ENCODE measurements around the gene ODC1.
"Not testable (repeated sequence)": the region's sequence is repeated elsewhere in the genome, so short reads cannot be mapped to it uniquely, and the experiment has no call there.

The ODC1 gene

DNA sequence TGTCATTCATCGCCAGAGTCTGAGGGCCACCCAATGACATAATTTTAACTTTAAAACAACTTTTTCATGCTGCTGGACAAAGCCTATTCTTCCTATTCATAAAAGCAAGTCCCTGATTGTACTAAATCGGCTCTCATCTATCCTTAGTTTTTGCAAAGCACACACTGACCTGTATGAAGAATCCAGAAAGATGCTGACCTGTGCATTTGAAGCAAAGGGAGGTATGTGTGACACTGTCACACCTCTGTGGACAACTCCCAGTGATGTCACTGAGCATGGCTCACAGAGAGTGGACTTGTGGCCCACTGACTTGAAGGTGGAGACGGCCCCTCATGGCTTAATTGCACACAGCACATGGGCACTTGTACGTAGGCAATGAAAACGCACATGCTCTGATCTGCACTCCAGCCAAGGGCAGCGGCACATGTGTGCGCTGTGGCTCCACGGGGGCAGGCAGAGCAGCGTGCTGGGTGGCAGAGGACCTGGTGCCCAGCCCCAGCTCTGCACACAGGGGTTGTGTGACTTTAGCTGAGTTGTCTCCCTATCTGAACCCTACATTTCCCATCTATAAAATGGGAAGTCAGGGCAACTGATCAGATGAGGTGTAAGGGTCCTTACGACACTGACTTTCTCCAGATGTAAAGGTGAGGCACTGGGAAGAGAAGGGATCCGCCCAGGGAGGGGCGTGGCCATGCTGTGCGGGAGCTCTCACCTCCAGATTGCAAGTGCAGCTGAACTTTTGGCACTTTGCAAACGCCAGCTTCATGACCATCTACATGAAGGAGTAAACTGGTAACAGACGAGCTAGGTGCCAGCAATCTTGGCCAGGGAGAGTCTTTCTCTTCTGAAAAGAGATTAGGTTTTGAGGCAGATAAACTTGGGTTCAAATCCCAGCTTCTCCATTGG, 14.3 kb upstream of the ODC1 start:
- Histone ChIP-seq H3K9me3 (ENCODE audit: insufficient read depth, low read length, severe bottlenecking) (no peaks in the 10 kb centered on the region), H3K9ac (ENCODE audit: low read depth, low read length) (no peak overlapping the region), H3K27ac (ENCODE audit: low read length) (no peak overlapping the region), H3K4me2 (ENCODE audit: insufficient read depth, low read length) (no peak overlapping the region), H3K4me3 (ENCODE audit: low read depth in 1 of 2, low read length in 2 of 2) (no peak overlapping the region), H3K36me3 (ENCODE audit: insufficient read depth, low read length) (no peaks in the 10 kb centered on the region), H3K27me3 (ENCODE audit: insufficient read depth, low read length, poor library complexity) (no peaks in the 10 kb centered on the region), H3K4me1 (ENCODE audit: insufficient read depth, low read length) (0 out of 2 replicates have a peak, but pooled peaks cover 3% of the 10 kb centered on the region), H4K20me1 (ENCODE audit: insufficient read depth, low read length) (no peaks in the 10 kb centered on the region), H3K79me2 (ENCODE audit: insufficient read depth, low read length) (no peaks in the 10 kb centered on the region), H2AFZ (ENCODE audit: low read depth, low read length) (no peak overlapping the region)
- no peak for TF ChIP-seq EZH2 (IDR thresholded peaks at IDR 0.05; ENCODE audit: borderline replicate concordance, low read depth, low read length, severe bottlenecking)
- TF ChIP-seq, protein P1, sequence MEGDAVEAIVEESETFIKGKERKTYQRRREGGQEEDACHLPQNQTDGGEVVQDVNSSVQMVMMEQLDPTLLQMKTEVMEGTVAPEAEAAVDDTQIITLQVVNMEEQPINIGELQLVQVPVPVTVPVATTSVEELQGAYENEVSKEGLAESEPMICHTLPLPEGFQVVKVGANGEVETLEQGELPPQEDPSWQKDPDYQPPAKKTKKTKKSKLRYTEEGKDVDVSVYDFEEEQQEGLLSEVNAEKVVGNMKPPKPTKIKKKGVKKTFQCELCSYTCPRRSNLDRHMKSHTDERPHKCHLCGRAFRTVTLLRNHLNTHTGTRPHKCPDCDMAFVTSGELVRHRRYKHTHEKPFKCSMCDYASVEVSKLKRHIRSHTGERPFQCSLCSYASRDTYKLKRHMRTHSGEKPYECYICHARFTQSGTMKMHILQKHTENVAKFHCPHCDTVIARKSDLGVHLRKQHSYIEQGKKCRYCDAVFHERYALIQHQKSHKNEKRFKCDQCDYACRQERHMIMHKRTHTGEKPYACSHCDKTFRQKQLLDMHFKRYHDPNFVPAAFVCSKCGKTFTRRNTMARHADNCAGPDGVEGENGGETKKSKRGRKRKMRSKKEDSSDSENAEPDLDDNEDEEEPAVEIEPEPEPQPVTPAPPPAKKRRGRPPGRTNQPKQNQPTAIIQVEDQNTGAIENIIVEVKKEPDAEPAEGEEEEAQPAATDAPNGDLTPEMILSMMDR (IDR thresholded peaks at IDR 0.05; ENCODE audit: borderline replicate concordance, extremely low read depth, low read length, poor library complexity, severe bottlenecking), result no peak
- ATAC-seq (ENCODE audit: insufficient read depth, low read depth) (no peak), DNase-seq (no peak)

DNA sequence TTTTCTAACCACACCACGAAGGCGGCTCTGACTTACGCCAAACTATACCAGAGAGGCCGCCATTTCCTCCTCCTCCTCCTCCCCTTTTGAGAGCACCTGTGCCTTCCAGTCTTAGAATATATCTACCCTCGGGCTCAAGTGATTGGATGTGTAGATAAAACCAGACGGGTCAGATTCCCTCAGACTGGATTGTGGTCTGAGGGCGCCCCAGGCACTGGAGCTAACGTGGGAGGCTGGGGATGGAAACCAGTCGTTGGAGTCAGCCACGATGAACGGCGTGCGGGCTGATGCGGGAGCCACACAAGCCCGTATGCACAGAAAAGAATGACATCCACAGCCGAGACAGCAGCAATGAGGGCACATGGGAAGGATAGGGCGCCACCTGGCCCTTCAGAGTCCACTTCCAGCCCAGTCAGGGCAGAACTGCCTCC, 12.3 kb upstream of the ODC1 start:
- DNase-seq, result peak; percentile 25
- no peaks in the 10 kb centered on the region for H3K27me3 ChIP-seq (ENCODE audit: insufficient read depth, low read length, poor library complexity)
- no peaks in the 10 kb centered on the region for H3K9me3 ChIP-seq (ENCODE audit: insufficient read depth, low read length, severe bottlenecking)
- no peak overlapping the region for H3K27ac ChIP-seq (ENCODE audit: low read length)
- no peaks in the 10 kb centered on the region for H3K79me2 ChIP-seq (ENCODE audit: insufficient read depth, low read length)
- no peak overlapping the region for H3K4me2 ChIP-seq (ENCODE audit: insufficient read depth, low read length)
- no peak overlapping the region for H2AFZ ChIP-seq (ENCODE audit: low read depth, low read length)
- no peaks in the 10 kb centered on the region for H3K36me3 ChIP-seq (ENCODE audit: insufficient read depth, low read length)
- no peak for TF ChIP-seq EZH2 (IDR thresholded peaks at IDR 0.05; ENCODE audit: borderline replicate concordance, low read depth, low read length, severe bottlenecking)
- H3K4me3 ChIP-seq (ENCODE audit: low read depth in 1 of 2, low read length in 2 of 2), result no peak overlapping the region
- peak; percentile 68 for ATAC-seq (ENCODE audit: insufficient read depth, low read depth)
- no peaks in the 10 kb centered on the region for H4K20me1 ChIP-seq (ENCODE audit: insufficient read depth, low read length)
- H3K4me1 ChIP-seq (ENCODE audit: insufficient read depth, low read length), result 0 out of 2 replicates have a peak, but pooled peaks cover 3% of the 10 kb centered on the region
- H3K9ac ChIP-seq (ENCODE audit: low read depth, low read length), result no peak overlapping the region

DNA sequence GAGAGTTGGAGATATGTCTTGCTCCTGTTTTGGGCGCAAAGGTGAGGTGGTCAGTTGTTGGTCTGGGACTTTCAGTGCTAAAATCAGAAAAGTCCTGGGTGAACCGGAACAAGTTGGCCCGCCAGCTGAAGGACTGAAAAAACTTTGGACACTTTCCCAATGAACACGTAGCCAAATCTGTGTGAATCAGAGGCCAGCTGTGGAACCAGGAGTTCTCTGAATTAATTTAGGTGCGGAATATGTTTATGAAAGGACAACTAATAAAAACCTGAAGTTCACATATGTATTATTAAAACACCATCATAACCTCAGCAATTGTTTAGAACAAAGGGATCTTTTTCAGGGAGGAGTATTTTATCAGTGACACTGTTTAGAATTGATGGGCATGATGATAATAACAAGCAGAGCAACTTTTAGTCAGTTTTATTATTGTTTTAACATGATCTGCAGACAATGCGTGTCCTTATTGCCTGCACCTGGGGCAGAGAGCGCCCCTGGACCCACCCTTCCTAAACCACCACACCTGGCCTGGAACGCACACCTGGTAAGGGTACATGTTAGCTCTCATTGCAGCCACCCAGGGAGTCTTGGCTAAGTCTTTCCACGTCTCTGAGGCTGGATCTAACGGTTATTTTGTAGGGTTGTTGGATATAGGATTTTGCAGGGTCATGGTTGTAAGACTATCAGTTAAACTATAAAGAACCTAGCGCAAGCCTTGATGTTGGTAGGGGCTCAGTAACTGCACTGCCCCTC, 9.9 kb upstream of the ODC1 start:
- H2AFZ ChIP-seq (ENCODE audit: low read depth, low read length), result no peak overlapping the region
- DNase-seq (no peak), ATAC-seq (ENCODE audit: insufficient read depth, low read depth) (no peak)
- H3K4me1 ChIP-seq (ENCODE audit: insufficient read depth, low read length), result 0 out of 2 replicates have a peak, but pooled peaks cover 3% of the 10 kb centered on the region
- no peaks in the 10 kb centered on the region for H4K20me1 ChIP-seq (ENCODE audit: insufficient read depth, low read length)
- no peaks in the 10 kb centered on the region for H3K79me2 ChIP-seq (ENCODE audit: insufficient read depth, low read length)
- no peak overlapping the region for H3K9ac ChIP-seq (ENCODE audit: low read depth, low read length)
- no peaks in the 10 kb centered on the region for H3K9me3 ChIP-seq (ENCODE audit: insufficient read depth, low read length, severe bottlenecking)
- H3K27ac ChIP-seq (ENCODE audit: low read length), result no peak overlapping the region
- no peak overlapping the region for H3K4me2 ChIP-seq (ENCODE audit: insufficient read depth, low read length)
- no peaks in the 10 kb centered on the region for H3K27me3 ChIP-seq (ENCODE audit: insufficient read depth, low read length, poor library complexity)
- TF ChIP-seq, protein P1 (IDR thresholded peaks at IDR 0.05; ENCODE audit: borderline replicate concordance, extremely low read depth, low read length, poor library complexity, severe bottlenecking), result no peak
- no peak for TF ChIP-seq EZH2 (IDR thresholded peaks at IDR 0.05; ENCODE audit: borderline replicate concordance, low read depth, low read length, severe bottlenecking)
- no peak overlapping the region for H3K4me3 ChIP-seq (ENCODE audit: low read depth in 1 of 2, low read length in 2 of 2)
- no peaks in the 10 kb centered on the region for H3K36me3 ChIP-seq (ENCODE audit: insufficient read depth, low read length)

DNA sequence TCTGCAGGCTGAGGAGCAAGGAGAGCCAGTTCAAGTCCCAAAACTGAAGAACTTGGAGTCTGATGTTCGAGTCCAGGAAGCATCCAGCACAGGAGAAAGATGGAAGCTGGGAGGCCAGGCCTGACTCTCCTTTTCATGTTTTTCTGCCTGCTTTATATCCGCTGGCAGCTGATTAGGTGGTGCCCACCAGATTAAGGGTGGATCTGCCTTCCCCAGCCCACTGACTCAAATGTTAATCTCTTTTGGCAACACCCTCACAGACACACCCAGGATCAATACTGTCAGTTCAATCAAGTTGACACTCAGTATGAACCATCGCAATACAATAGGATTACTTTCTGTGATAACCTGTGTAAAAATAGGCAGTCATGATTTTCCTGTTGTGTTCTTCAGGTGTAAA, 9.1 kb upstream of the ODC1 start:
- not testable (repeated sequence) for H3K9ac ChIP-seq (ENCODE audit: low read depth, low read length); ATAC-seq (ENCODE audit: insufficient read depth, low read depth); H4K20me1 ChIP-seq (ENCODE audit: insufficient read depth, low read length); H3K27me3 ChIP-seq (ENCODE audit: insufficient read depth, low read length, poor library complexity); H3K9me3 ChIP-seq (ENCODE audit: insufficient read depth, low read length, severe bottlenecking); H3K4me2 ChIP-seq (ENCODE audit: insufficient read depth, low read length); H3K79me2 ChIP-seq (ENCODE audit: insufficient read depth, low read length); DNase-seq; H3K27ac ChIP-seq (ENCODE audit: low read length); H2AFZ ChIP-seq (ENCODE audit: low read depth, low read length); H3K4me3 ChIP-seq (ENCODE audit: low read depth in 1 of 2, low read length in 2 of 2); H3K36me3 ChIP-seq (ENCODE audit: insufficient read depth, low read length); H3K4me1 ChIP-seq (ENCODE audit: insufficient read depth, low read length)
